NCI-H1417 (cell line): ENCODE data around the gene GSTM3.

Experiments
- DNase-seq, 3 experiments: peaks; one replicate each; lab custom pipeline; 2025; lab: John Stamatoyannopoulos, UW

GSTM3 gene

DNA sequence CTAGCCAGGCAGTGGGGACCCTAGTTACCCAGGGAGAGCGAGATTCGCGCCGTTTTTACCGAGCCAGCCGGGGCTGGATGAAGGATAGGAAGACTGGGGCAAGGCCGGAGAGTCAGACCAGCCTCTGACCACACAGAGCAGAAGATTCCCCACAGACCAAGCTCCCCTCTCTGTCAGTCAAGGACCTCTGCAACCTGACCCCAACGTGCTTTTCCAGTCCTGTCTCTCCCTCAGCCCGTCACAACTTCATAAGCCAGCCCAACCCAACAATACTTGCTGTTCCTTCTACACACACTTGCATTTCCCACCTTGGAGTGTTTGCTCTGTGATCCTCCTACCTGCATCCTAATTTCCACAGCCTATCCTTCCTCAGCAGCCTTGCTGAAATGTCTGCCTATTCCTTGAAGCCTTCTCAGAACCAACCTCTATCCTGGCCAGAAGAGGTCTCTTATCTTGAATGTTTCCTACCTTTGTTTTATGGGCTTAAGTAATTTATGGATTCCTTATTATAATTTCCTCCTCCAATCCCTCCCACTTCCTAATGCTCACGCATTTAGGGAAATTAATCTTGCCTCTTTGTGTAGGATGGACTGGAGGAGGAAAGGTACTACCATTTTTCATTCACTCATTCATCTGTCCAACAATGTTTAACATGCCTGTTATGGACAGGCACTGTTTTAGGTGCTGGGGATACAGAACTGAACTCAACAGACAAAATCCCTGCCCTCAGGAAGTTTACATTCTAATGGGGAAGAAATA is at the start of gene GSTM3:
TSS of gene GSTM3 (minus strand) at position 424 of the 759 bp plus-strand sequence. CDS start 751 bp downstream, outside the sequence.
- DNase-seq: peak in 1 of 3 experiments; percentile 75

DNA sequence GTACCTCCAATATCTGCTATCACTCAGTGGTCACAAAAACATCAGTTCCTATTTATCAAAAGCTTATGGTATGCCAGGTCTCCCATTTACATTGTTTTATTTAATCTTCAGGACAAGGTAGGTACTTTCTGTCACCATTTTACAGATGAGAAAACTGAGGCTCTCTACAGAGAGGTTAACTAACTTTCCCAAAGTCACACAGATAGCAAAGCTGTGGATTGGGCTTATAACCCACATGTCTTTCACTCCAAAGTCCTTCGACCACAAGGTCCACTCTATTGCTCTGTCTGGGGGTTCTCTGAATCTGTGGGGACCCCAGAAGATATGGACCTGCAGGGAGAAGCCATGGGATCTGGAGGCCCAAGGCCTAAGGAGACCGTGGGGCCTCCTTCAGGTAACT is 49.5 kb upstream of the GSTM3 start:
- no peak for DNase-seq

DNA sequence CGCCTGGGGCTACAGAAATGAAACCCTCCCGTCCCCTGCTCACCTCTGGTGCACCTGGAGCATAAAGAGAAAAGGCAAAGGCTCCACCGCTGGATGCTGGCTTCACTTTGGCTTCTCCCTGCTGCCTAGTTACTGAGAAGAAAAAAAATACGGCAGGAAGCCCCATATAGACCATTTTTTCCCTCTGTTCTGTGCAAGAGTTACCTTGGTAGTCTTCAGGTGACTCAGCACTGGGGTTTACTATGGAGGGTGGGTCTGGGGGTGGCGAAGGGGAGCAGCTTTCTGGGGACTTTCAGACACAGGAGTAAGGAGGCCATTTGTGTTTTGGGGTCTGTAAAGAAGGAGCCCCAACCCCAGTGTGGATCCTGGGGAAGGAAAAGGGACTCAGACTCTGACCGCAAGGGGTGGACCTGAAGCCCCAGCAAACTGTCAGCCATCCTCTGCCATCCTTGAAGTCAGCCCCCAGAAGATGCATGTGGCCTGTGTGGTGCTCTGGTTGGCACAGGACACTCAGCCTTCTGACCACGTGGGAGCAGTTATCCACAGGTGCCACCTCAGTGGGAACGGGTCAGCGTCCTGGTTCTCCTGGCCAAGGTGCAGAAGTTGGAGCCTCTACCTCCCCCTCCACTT is 48.8 kb upstream of the GSTM3 start:
- DNase-seq: no peak

DNA sequence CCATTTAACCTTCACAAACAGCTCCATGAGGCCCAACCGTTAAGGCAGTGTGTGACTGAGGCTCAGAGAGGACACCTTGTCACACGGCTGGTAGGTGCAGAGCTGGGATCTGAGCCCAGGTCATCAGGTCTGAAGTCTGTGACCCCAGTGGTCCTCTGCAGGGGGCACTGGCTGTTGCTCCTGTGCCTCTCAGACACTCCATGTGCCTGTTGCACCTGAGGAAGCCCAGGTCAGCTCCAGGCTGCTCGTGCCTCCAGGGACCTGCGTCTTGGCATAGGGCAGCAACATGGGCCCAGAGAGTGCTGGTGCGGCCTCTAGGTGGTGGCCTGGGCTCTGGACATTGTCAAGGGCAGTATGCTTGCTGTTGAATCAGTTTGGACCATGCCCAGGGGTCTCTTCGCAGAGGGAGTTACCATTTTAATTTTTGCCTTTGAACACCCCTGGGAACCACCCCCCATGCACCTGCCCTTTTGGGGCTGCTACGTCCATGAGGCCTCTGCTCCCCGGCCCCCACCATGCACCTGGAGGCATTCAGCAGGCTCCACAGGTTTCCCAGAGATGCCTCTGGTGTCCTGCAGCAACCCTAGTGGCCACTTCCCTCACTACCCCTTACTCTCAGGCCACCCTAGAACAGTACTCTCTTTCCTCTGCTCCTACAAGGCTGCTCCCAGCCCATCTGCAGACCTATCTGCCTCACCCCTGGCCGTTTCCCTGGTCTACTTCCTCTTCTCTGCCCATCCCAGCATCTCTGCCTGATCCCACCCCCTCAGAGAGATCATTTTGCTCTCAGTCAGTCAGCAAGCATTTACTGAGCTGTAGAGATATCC is 48.1 kb upstream of the GSTM3 start:
- DNase-seq: peak in 1 of 3 experiments; percentile 25

DNA sequence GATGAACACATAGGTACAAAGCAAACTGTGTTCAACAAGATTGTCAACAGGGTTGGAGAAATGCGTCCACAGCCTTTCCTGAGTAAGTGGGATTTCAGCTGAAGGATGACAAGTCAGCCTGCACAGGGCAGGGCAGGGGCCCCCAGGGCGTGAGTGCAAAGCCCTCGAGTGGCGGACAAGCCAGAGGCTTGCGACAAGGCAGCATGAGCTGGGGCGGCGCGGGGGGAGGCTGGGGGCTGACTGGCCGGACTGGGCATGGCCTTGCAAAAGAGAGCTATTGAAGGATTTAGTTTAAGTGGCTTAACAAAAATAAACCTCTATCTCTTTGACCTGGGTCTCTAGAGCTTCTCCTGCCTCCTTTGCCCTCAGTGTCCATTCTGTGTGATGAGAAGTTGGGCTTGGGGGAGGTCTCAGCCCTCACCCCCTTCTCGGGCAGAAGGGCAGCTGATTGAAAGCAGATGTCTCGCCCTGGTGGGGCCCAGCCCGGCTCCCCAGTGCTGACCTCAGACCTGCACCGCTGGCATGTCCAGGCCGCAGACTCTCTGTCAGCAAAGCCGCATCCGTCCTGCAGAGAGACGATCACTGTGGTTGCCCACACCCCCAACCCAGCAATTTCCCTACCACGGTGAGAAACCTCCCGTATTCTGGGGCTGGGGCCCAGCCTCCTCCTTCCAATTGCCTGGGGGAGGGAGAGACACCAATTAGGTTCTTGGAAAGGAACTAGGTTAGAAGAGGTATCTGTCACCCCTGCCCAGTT is 47.2 kb upstream of the GSTM3 start:
- DNase-seq: no peak

DNA sequence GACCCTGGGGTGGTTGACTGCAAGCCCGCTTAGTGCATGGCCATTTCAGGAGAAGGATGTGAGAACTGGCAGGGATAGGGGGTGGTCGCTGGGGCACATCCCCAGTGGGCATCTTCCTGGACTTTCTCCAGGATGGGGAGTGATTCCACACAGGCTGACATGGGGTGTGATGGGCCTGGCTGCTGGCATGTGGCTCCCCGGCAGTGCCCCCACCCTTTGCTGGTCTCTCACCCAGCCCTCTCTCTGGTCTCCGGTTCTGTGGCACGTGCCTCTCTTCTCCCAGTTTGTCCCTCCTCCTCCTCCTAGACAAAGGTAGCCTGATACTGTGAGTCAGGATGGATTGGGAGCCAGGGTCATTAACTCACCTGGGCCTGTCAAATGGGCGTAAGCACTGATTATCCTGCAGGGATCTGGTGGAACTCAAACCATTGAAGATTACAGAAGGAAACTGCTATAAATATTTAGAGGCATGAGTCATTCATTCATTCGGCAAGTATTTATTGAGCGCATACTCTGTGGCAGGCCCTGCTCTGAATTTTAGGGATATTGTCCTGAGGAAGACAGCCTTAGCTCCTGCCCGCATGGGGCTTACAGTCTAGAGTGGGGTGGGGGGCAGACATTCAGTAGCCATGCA is 46.5 kb upstream of the GSTM3 start:
- no peak for DNase-seq

DNA sequence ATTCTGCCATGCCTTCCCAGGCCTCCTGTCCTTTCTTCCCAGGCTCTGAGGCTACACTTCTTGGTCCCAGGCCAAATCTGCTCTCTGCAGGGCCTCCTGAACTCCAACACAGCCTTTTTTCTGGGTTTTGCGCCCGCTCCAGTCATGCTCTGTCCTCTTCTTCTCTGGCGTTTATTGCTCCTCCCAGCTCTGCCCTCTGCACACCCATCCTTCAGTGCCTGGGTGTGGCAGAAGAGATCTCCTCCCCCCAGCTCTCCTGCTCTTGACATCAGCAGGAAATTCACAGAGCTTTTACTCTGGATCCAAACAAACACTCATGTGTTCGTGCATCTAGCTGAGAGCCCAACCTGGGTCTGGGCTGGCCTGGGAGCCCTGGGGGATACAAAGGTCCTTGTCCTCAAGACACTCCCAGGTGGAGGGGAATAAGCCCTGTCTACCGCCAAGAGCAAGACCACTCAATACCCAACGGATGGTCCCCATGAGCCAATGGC is 45.7 kb upstream of the GSTM3 start:
- peak in 1 of 3 experiments; percentile 64 for DNase-seq

DNA sequence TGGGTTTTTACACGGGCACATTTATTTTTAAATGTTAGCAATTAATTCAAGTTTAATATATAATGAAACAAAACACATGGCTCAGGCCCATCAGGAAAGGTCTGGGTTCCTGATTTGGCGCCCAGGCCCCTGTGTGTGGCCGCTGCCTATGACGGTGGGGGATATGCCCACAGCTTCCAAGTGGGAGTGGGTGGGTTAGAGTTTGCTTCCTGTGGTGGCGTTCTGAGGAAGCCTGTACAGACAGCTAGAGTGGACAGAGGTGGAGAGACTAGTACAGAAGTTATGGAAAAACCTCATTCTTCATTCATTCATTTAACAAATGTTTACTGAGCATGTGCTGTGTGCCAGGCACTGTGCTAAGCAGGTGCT is 45.3 kb upstream of the GSTM3 start:
- no peak for DNase-seq

DNA sequence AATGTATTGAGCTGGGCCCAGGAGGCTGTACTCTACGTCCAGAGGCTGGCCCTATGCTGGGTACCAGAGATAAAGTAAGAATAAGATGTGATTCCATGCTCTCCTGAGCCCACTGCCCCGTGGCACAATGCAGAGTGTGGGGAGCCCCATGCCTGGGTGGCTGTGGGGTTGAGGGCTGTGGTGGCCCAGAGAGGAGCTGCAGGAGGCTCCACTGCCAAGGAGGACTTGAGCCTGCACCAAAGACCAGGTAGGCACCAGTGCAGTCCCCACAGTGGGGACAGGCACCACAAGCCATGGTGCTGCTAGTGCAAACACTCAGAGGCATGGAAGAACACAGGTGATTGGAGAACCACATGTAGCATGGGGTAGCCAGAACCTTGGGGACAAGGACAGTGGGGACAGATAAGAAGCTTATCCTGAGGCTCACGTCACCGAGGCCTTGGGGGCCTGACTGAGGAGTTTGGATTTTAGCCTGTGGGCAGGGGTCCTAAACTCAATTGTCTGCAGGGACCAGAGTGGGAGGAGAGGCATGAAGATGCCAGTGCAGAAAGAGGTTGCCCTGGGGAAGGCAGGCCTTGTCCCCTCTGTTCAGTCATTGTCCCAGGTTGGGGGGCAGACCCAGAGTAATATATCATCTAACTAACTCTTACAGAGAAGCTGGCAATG is 44.7 kb upstream of the GSTM3 start:
- no peak for DNase-seq

DNA sequence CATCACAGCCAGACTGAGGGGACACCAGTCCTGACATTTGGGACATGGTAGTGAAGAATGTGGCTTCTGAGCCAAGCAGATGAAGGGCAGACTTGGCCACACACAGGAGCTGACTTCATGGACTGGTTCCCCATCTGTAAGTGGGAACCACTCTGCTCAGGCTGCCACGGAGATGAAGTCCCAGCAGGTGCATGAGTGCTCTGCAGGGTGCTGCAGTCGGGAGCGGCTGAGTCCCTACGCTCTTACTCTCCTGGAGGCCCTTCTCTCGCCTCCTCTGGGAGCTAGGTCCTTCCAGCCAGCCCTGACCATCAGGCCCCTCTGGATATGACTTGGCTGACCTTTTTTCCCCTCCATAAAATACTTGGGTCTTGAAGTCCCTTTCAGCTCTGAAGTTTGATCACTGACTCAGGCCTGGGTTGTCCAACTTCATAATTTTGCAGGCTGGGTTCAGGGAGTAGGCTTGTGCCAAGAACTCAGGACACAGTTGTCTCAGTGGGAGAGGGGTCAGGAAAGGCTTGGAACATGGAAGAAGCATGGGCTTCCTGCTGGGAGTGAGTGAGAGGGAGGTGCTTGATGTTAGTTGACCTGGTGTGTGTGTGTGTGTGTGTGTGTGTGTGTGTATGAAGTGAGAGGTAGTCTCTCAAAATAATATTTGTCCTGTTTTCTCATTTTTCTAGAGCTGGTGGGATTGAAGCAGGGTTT is 43.9 kb upstream of the GSTM3 start:
- peak in 2 of 3 experiments; percentile 24 to 27 for DNase-seq

DNA sequence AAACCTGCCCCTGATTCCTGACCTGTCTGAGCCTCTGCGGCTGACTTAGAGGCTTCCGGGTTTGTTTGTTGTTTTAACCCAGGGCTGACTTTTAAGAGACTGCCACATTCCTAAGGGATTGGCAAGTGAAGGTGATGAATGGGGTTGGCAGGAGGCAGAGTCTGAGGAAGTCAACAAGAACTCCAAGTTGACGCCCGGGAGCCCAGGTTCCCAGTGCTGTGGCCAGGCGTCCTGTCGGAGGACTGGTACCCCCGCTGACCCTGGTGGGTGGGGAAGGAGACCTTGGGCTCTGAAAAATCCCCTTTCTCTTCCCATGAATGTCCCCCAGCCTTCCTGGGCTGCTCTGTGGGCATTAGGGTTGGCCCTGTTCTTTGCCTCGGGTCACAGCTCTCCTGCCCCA is 42.6 kb upstream of the GSTM3 start:
- no peak for DNase-seq

DNA sequence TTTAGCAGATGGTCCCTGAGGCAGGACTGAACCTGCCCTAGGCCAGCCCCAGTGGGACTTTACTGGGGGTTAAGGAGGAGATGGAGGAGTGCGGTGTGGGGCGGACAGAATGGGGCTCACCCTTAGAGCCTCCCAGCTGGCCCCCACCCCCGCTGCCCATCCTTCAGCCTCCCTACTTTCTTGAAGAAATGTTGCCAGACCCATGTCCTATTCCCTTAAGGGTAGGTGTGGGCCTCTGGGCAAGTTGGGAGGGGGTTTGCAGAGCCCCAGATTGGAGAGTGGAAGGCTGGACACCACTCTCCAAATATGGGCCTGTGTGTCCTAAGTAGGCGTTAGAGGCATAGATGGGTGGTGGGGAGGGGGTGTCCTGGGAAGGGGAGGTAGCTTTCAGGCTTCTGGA is 42.1 kb upstream of the GSTM3 start:
- DNase-seq: no peak

DNA sequence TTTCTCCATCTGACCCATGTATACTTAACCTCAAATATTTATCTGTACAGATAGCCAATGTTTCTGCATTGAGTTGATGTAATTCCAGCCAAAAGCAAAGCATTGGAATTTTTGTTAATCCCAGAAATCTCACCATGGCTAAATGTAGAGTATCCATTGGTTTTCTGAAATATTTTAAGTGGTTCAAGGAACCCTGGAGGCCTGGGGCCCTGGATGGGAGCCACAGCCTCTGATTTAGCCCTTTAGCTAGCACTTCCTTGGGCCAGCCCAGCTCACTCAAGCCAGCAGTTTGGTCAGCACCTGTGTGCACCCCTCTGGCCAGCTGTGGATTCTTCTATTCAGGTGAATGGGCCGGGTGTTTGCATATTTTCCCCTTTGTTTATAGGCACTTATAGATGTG is 41.7 kb upstream of the GSTM3 start:
- DNase-seq: peak in 1 of 3 experiments; percentile 14

DNA sequence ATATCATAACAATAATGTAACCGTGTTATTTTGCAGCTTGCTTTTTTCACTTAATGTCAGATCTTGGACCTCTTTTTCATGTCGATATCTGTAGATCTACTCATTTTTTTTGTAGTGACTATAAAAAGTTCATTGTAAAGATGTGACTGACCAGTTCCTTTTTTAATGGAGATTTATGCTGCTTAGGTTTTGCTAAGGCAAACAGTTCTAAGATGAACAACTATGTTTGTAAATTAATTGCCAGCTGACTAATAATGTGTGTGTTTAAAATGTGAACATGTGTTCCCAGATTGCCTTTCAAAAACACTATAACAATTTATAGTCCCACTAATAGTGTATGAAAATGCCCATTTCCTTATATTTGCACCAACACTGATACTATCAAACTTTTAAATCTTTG is 41.0 kb upstream of the GSTM3 start:
- no peak for DNase-seq

DNA sequence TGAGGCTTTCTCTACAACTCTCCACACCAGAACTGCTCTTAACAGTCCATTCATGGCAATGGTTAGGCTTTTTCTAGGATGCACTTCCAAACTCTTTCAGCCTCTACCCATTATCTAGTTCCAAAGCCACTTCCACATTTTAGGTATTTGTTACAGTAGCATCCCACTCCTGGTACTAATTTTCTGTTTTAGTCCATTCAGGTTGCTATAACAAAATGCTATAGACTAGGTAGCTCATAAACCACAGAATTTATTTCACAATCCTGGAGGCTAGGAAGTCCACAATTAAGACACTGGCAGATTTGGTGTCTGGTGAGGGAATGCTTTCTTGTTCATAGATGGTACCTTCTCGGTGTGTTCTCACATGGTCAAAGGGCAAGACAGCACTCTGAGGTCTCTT is 40.1 kb upstream of the GSTM3 start:
- DNase-seq: no peak

DNA sequence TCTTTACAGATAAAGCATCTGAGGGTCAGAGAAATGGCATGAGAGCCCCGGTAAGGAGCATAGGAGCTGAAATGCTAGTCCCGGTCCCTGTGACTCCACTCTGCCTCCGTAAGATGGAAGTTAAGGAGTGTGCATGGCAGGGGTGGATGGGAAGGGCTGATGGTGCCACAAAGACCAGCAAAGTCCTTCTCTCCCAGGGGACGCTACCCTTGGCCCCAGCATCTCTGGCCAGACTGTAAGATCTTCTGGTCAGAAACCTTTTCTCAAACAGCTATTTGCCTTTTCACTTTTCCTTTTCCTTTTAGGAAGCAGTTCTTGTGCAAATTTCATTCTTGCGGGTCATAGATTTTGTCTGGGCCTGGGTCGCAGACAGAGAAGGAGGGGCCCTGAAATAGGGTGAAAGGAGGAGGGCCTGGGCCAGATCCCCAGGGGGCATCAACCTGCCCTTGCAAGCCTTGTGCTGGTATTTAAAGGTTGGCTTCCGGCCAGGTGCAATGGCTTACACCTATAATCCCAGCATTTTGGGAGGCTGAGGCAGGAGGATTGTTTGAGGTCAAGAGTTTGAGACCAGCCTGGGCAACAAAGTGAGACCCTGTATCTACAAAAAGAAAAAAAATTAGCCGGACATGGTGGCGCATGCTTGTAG is 37.3 kb upstream of the GSTM3 start:
- no peak for DNase-seq

DNA sequence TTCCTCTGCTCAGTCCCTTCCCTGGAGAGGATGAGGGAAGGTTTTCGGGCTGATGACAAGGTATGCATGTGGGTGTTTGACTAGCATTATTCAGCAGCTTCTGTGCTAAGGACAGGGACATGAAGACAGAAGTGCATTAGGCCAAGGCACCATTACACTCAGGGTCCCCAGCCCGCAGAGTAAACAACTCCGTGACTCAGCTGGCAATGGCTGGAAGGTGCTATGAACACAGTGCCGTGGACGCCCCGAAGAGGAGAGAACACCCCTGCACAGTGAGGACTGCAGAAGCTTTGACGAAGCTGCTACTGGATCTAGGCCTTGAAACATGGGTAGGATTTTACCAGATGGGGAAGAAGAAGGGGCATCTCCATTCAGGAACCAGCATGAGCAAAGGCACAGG is 36.6 kb upstream of the GSTM3 start:
- peak in 1 of 3 experiments; percentile 40 for DNase-seq

DNA sequence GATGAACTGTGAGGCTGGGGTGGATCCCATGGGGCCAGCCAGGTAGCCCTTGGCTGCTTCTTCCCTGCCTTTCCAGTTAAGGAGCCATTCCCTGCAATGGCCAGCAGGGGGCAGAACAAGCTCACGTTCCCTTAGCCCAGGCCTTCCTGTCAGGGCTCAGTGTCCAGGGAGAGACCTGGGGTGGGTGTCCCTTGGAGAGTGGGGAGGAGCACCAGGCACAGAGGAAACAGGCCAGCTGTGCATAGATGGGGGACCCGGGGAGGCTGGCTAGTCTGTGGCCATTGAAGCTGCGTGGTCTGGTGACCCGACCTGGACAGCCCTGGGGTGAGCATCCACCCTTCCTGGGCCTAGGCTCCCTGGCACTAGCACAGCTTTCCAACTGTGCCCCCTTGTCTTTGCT is 36.1 kb upstream of the GSTM3 start:
- DNase-seq: peak; percentile 73 to 92 (median 76)

DNA sequence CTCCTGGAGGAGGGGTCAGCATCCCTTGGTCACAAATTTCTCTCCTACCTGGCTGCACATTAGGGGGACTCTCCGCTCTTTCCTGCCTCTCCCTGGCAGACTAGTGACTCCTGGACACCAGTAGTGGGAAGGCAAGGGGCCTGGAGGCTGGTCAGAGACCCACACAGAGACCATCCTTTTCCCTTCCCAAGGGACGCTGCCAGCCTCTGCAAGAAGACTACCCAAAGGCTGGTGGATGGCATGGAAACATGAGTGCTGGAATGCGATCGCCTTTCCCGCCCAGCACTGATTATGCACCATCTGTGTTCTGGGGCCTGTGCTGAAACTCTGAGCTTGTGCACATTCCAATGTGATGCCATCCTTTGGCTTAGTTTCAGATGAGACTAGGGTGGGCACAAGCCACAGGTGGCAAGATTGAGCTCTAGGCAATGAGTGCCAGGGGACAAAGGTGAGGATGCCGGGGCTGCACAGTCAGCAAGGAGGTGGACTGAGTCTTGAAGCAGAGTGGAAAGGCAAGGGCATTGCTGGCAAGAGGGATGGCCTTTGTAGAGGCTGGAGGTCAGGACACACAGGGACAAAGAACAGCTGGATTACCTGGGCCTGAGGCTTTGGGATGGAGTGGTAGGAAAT is 35.5 kb upstream of the GSTM3 start:
- no peak for DNase-seq
